GM12892 (cell line): Measurements from ENCODE around the gene EPS8.

Experiments
- POLR2A ChIP-seq: IDR thresholded peaks from 2 replicates; pipeline ENCODE4 v1.6.1; 2011; ENCODE audit warnings: low read depth, low read length, control low read depth
- POLR2AphosphoS5 ChIP-seq: IDR thresholded peaks from 2 replicates; pipeline ENCODE4 v1.6.1; 2011; ENCODE audit warnings: low read depth, low read length, control low read depth
- TAF1 ChIP-seq: IDR thresholded peaks from 2 replicates; pipeline ENCODE4 v1.6.1; 2011; ENCODE audit warnings: low read depth, mild to moderate bottlenecking, control low read depth, low read length, borderline replicate concordance

- TF ChIP-seq POLR2A = no peak
- TF ChIP-seq POLR2AphosphoS5 = no peak
- no peak for TF ChIP-seq TAF1
These were observed 35.3 kb upstream of the EPS8 start for GRCh38 chr12:15824516-15824915.
